ENCODE measurements around the gene WDR35.

- TF ChIP-seq EZH2 (IDR thresholded peaks at IDR 0.05; ENCODE audit: borderline replicate concordance, low read depth, low read length, poor library complexity, severe bottlenecking): no peak
- TF ChIP-seq, protein P1, sequence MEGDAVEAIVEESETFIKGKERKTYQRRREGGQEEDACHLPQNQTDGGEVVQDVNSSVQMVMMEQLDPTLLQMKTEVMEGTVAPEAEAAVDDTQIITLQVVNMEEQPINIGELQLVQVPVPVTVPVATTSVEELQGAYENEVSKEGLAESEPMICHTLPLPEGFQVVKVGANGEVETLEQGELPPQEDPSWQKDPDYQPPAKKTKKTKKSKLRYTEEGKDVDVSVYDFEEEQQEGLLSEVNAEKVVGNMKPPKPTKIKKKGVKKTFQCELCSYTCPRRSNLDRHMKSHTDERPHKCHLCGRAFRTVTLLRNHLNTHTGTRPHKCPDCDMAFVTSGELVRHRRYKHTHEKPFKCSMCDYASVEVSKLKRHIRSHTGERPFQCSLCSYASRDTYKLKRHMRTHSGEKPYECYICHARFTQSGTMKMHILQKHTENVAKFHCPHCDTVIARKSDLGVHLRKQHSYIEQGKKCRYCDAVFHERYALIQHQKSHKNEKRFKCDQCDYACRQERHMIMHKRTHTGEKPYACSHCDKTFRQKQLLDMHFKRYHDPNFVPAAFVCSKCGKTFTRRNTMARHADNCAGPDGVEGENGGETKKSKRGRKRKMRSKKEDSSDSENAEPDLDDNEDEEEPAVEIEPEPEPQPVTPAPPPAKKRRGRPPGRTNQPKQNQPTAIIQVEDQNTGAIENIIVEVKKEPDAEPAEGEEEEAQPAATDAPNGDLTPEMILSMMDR (conservative IDR thresholded peaks at IDR 0.05; ENCODE audit: low read depth, low read length): no peak
Observed at GRCh38 chr2:19897623-19898245, 92.2 kb downstream of the WDR35 start.

Data from A673 (cell line).